GM20000 (cell line): ENCODE data around the gene SIGLEC9.

ENCODE experiments used
- DNase-seq: peaks from one replicate; pipeline ENCODE4 v3.0.0; 2012; ENCODE audit warnings: low spot score
- TF ChIP-seq, protein P1 (sequence below): IDR thresholded peaks from 2 replicates; pipeline ENCODE4 v1.5.1; 2012; ENCODE audit warnings: mild to moderate bottlenecking, control low read depth; ENCODE audit errors: extremely low read depth, missing control alignments

The SIGLEC9 gene

DNA sequence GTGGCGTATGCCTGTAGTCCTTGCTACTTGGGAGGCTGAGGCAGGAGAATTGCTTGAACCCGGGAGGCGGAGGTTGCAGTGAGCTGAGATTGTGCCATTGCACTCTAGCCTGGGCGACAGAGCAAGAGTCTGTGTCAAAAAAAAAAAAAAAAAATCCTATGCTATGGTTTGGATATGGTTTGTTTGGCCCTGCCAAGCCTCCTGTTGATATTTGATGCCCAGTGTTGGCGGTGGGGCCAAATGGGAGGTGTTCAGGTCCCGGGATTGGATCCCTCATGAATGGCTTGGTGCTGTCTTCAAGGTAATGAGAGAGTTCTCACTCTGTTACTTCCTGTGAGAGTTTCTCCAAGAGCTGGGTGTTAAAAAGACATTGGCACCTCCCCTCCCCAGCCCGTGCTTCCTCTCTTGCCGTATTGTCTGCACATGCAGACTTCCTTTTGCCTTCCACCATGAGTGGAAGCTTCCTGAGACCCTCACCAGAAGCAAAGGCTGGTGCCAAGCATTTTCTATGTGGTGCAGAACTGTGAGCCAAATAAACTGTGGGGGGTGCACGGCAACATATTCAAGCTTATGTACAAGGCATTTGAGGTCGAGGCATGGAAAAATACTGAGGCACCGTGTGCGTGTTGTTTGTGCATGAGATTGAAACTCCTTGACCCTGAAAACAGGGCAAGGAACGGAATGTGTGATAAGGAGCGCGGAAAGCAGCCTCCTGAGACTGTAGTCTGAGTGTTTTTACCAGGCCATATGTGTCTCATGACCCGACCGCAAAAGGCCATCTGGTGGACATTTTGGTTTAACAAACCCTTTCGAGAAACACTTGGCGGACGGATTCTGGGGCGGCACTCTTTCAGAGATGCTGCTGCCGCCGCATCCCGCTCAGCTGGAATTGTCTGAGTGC lies 7.3 kb downstream of the SIGLEC9 start:
- TF ChIP-seq, protein P1, sequence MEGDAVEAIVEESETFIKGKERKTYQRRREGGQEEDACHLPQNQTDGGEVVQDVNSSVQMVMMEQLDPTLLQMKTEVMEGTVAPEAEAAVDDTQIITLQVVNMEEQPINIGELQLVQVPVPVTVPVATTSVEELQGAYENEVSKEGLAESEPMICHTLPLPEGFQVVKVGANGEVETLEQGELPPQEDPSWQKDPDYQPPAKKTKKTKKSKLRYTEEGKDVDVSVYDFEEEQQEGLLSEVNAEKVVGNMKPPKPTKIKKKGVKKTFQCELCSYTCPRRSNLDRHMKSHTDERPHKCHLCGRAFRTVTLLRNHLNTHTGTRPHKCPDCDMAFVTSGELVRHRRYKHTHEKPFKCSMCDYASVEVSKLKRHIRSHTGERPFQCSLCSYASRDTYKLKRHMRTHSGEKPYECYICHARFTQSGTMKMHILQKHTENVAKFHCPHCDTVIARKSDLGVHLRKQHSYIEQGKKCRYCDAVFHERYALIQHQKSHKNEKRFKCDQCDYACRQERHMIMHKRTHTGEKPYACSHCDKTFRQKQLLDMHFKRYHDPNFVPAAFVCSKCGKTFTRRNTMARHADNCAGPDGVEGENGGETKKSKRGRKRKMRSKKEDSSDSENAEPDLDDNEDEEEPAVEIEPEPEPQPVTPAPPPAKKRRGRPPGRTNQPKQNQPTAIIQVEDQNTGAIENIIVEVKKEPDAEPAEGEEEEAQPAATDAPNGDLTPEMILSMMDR, result no peak
- DNase-seq, result peak; percentile 33

DNA sequence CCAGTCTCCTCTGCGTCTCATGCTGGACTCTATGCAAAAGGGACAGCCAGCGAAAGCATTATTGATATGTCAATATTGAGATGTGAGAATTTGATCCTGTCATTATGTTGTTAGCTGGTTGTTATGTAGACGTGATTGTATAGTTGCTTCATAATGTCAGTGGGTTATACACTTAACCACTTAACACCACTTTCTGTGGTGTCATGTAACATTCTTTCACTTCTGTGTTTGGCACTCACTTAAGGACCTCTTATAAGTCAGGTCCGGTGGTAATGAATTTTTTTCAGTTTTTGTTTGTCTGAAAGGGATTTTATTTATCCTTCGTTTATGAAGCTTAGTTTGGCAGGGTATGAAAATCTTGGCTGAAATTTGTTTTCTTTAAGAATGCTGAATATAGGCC lies 10.3 kb downstream of the SIGLEC9 start:
- TF ChIP-seq, protein P1, result no peak
- DNase-seq, result no peak

DNA sequence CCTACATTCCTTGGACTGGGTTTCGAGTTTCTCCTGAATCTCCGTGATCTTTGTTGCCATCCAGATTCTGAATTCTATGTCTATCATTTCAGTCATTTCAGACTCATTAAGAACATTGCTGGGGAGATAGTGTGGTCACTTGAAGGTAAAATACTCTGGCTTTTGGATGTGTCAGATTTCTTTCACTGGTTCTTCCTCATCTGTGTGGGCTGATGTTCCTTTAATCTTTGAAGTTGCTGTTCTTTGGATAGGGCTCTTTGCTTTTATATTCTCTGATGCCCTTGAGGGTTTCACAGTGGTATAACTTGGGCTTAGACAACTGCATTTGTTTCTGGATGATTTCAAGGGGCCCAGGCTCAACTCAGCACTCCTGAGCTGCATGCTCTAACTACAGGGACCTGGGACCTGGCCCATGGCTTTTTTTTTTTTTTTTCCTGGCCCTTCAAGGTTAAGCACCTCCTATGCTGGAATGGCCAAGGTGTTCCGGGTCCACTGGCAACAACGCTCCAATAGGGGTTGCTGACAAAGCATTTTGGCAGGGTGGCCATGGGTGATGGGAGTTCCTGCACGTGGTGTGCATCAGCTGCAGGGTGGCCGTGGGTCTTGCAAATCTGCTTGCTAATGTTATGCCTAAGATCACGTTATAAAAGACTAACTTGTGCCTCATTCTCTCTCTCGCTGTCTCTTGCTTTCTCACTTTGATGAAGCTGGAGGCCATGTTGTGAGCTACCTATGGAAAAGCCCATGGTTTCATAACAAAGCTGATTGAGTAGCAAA lies 11.5 kb downstream of the SIGLEC9 start:
- TF ChIP-seq, protein P1, result no peak
- no peak for DNase-seq

DNA sequence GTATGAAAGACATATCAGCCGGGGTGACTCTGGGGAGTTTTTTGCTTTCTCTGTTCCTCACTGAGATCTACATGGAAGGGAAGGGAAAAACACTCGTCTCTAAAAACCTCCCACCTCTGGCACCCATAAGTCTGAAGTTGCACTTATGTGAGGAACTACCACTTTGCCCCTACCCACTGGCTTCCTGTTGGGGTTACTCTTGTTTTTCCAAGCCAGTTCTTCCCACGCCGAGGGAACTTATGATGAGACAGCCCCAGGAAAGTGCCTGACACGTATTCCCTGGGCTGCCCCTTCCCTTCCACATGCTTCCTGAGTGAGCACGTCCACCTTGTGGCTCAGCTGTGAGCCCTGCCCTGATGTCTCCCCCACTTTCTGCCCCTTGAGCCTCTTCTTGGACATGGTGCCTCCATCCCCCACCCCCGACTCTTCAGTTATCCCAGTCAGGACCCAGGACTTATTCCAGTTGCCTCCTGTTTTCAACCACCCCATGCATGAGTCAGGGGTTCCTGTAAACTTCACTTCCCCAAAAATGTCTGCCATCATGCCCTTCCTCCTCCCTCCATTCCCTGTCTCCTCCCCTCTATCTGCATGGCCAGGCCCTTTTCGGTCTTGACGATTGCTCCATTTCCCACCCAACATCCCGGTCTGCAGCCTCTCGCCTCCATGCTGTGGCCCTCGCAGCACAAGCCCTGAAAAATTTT lies 12.3 kb downstream of the SIGLEC9 start:
- no peak for DNase-seq
- TF ChIP-seq, protein P1, result no peak

DNA sequence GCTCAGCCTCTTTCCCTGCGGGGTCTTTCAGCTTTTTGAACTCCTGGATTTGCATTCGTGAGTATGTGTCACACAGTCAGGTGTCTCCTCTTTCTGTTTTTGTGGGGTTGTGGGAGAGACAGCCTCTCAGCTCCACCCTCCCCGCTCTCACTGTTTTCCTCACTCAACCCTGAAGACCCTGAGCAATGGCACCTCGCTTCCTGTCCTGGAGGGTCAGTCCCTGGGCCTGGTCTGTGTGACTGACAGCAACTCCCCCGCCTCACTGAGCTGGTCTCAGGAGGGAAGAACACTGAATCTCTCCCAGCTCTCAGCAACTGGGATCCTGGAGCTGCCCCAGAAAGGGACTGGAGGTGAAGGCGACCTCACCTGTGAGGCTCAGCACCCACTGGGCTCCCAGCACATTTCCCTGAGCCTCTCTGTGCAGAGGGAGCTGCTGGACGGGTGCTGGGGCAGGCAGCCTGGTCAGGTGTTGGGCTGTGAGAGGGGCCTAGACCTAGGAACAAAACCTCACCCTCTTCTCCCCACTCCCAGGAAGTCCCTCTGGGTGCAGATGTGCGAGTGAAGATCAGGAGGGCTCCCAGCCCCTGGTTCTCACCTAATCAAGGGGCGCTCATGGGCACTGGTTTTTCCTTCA lies 13.2 kb downstream of the SIGLEC9 start:
- TF ChIP-seq, protein P1, result no peak
- DNase-seq, result no peak

DNA sequence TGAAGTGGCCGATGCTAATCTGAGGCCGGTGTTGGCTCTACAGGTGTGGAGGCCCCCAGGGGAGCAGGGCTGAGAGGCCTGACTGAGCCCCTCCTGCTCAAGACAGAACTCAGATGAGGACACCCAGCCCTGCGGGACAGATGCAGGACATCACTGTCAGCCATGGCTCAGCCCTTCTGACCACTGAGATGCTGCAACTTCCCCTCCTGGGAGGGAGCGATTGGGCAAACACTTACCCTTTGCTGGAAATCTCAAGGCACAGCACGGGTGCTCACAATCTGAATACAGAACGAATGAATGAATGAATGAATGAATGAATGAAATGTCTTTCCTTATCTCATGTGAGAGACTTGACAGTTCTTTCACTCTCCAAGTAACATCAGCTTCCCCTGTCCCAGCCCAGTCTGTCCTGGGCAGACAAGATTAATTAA lies 13.9 kb downstream of the SIGLEC9 start:
- no peak for DNase-seq
- TF ChIP-seq, protein P1, result no peak
